Hypothalamus (tissue), 51 donors: ENCODE data around the gene UBE2L3.
"Not testable (repeated sequence)": the region's sequence is repeated elsewhere in the genome, so short reads cannot be mapped to it uniquely, and the experiment has no call there.

Experiments used
- DNase-seq, 51 donors: peaks; one replicate each; lab custom pipeline; 2025; lab: John Stamatoyannopoulos, UW

Gene UBE2L3

DNA sequence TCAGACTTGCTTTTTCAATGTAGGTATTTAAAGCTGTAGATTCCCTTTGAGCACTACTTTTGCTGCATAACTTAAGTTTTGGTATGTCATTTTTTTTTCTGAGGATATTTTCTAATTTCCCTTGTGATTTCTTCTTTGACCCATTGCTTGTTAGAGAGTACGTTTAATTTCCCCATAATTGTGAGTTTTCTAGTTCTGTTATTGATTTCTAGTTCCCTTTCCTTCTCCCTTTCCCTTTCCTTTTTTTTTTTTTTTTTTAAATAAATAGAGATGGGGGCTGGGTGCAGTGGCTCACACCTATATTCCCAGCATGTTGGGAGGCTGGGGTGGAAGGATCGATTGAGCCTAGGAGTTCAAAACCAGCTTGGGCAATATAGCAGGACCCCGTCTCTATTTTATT lies 30.8 kb downstream of the UBE2L3 start:
- no peak for DNase-seq

DNA sequence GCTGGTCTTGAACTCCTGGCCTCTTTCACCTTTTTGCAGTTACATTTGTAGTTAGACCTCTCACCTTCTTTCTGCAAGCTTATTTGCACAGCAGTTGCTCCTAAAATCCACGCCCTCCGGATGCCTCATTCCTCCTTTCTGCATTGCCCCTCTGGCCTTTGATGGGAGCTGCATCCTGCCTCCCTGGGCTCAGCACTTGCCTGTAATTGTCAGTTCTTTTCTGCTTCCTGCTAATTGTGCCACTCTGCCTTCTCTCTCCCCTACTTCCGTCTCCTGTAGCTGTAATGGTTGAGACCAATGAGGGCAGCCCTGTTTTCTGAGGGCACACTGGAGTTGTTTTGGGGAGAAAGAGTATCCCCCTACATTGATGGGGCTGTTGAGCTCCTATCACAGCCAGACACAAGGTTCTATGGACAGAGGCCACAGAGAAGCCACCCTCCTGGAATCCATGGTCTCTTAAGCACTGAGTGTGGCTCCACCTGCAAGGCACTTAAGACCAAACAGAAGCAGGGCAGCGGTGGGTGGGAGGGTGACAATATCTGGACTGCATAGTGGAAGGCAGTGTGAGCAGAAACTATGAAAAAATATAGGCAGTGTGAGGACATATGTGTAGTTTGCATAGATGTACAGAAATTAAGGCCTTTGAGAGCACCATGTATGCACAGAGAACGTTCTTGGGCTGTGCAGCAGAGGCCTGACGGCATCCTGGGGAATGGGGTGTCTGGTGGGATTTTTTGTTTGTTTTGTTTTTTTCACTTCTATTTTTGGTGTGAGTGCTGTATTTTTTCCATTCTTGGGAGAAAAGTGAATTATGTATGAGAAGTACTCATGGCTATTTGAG lies 31.8 kb downstream of the UBE2L3 start:
- DNase-seq, result no peak

DNA sequence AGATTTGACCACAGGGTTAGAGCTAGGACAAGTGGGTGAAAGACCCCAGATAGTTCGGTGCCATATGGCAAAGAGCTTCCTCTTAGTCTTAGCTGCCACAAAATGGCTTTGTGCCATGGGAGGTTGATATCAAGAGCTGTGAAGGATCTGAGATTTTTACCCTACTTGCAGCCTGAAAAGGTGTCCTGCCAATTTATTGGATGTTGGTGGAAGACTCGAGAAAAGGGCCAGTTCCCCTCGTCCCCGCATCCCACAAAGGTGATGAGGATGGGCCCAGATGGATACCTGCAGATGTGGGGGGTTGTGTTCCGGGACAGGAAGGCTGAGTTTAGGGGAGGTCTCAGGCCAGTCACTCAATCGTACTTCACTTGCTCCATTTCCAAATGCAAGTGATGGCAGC lies 35.1 kb downstream of the UBE2L3 start:
- no peak for DNase-seq

DNA sequence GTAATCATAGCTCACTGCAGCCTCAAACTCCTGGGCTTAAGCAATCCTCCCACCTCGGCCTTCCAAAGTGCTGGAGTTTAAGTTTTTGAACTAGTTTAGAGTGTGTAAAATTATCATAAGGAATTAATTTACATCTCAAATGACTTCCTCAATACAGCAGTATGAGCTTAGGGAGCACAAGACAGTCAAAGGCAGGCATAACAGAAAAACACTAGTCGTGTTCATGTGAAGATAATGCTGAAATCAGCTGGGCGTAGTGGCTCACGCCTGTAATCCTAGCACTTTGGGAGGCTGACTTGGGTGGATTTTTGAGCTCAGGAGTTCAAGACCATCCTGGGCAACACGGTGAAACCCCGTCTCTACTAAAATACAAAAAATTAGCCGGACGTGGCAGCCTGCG lies 36.5 kb downstream of the UBE2L3 start:
- no peak for DNase-seq

DNA sequence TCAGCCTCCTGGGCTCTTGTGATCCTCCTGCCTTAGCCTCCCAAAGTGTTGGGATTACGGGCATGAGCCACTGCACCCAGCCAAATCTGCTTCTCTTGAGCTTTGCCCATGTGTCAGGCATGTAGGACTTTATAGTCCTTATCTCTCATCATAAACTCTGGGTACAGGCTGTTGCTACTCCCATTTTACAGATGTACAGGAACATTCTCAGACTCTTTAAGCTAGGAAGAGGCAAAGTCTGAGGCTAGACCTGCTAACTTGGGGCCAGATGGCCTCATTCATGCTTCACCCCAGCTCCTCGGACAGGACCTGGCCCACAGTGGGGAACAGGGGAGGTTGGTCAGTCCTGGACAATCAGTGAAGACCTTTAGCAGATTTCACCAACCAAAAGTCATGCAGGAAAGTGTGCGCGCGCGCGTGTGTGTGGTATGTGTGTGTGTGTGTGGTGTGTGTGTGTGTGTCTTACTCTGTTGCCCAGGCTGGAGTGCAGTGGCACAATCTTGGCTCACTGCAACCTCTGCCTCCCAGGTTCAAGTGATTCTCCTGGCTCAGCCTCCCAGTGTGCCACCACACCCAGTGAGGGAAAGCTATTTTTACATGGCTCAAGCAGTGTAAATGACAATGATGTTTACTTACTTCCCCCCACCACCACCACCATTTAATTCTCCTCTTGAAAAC lies 38.5 kb downstream of the UBE2L3 start:
- DNase-seq, result no peak

DNA sequence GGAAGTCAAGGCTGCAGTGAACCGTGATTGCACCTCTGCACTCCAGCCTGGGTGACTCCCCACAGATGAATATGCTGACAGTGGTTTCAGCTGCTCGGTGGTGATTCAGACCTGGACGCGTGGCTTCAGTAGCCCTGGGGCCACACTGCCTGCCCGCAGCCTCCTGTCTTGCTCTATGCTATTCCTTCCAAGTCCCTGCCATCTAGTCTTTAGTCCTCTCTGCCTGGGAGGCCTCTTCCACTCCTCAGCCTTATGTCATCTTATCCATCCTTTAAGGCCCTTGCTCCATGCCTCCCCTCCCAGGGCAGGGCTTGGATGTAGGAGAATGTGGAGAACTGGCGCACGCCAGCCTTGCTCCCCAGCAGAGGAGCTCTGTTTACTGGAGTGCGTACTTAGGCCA lies 39.3 kb downstream of the UBE2L3 start:
- no peak for DNase-seq

DNA sequence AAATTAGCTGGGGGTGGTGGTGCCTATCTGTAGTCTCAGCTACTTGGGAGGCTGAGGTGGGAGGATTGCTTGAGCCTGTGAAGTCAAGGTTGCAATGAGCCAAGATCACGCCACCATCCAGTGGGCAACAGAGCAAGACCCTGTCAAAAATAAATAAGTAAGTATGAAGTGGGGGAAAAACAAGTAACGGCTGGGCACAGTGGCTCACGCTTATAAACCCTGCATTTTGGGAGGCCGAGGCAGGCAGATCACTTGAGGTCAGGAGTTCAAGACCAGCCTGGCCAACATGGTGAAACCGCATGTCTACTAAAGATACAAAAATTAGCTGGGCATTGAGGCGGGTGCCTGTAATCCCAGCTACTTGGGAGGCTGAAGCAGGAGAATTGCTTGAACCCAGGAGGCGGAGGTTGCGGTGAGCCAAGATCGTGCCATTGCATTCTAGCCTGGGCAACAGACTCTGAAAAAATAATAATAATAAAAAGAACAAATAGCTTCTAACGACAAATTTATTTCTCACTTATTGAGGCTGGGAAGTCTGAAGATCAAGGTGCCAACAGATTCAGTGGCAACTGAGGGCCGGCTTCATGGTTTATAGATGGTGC lies 42.1 kb downstream of the UBE2L3 start:
- DNase-seq, result not testable (repeated sequence)

DNA sequence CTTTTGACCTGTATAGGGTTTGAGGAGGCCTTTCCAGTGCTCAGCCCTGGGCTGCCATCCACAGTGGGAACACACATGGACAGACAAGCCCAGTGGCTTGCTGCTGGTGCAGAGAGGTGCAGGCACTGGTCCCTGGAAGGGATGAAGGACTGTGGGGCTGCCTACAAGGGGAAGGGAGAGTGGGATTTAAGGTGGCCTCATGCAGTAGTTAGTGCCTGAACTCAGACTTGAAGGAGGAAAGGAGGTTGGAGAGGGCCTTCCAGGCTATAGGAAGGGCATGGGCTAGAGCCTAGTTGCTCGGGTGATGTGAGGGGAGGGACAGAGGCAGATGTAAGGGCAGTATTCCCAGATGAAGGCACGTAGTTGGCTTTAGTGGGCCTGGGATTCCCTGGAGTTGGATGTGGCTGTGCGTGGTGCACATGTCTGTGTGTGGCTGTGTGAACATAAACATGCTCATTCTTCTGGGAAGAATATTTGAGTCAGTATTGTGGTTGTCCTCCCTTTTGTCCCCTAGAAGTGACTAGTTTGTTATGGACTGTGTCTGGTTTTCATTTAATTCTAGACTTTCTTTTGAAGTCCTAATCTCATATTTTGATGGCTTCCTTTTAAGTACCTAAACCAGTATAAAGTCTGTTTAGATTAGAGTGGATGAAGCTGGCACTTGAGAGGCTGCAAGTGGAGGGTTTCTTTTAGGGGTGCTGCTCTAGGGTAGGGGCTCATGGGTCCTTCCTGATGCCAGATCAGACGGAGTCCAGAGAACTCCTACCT lies 43.9 kb downstream of the UBE2L3 start:
- no peak for DNase-seq

DNA sequence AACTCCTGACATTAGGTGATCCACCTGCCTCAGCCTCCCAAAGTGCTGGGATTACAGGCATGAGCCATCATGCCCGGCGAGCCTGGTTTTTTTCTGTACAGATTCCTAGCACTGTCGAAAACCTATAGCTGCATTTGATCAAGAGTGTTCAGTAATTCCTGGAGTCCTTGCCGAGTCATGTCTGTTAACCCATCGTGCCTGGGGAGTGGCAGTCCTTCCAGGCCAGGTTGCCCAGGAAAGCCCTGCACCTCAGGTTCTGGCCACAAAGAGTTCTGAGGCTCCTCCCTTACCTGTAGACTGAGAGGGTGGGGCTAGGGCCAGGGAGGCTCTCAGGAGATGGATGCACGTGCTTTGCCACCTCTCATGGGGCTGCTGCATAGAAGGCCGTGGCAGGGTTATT lies 45.3 kb downstream of the UBE2L3 start:
- DNase-seq, result no peak

DNA sequence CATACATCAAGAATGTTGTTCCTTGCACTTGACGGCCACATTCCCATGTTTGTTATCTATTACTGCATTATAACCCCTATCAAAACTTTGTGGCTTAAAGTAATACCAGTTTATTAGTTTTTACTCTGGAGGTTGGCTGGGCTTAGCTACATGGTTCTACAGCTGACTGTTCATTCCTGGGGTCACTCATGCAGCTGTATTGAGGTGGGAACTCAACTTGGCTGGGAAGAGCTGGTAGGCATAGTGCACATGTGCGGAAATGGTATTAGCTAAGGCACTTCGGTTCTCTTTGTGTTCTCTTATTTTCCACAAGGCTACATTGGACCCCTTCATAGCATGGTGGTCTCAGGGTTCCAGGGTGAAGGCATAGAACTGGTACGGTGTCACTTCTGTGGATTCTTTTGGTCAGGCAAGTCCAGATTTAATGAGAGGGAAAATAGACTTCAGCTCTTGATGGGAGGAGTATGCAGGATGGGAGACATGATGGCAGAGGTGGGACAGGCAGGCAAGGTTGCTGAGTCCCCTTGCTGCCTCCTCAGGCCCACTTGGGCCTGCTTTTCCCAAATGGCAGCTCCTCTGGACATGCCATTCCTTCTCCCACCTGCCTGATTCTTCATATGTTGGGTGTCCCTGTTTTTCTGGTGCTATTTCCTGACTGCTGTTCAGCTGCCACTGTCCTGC lies 46.2 kb downstream of the UBE2L3 start:
- DNase-seq, result no peak

DNA sequence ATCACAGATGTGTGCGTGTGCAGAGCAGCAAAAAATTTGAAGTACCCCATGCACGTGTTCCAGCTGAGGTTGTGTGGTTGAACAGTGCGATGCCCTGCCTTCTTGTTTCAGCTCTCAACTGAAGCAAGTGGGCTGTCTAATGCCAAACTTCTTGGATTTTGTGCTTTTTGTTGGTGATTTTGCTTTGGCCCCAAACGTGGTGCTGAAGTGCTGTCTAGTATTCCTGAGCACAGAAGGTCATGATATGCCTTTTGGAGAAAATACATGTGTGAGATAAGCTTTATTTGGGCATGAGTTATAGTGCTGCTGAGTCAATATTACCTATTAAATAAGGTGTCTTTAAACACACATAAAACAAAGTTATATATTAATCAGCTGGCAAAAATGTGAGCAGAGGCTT lies 48.2 kb downstream of the UBE2L3 start:
- DNase-seq, result no peak

DNA sequence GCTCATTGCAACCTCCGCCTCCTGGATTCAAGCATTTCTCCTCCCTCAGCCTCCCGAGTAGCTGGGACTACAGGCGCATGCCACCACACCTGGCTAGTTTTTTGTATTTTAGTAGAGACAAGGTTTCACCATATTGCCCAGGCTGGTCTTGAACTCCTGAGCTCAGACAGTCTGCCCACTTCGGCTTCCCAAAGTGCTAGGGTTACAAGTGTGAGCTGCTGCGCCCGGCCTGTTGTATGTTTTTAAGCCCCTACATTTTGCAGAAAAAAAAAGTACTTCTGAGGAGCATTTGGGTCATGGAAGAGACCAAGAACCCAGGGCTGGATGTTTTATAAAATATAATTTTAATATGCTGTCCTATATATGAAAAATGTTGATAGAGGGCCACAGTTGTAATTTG lies 49.8 kb downstream of the UBE2L3 start:
- DNase-seq, result not testable (repeated sequence)

DNA sequence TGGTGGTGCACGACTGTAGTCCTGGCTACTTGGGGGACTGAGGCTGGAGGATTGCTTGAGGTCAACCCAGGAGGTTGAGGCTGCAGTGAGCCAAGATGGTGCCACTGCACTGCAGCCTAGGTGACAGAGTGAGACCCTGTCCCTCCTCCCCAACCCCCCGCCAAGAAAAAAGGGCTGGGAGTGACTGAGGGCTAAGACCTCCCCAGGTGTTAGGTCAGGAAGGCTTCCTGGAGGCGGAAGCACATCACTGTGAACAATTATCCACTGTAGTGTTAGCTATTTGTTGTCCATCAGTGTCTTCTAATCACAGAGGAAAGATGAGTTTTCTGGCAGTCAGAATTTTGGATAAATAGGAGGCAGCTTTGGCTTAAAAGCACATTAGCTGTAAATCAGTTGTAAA lies 53.5 kb downstream of the UBE2L3 start:
- no peak for DNase-seq

DNA sequence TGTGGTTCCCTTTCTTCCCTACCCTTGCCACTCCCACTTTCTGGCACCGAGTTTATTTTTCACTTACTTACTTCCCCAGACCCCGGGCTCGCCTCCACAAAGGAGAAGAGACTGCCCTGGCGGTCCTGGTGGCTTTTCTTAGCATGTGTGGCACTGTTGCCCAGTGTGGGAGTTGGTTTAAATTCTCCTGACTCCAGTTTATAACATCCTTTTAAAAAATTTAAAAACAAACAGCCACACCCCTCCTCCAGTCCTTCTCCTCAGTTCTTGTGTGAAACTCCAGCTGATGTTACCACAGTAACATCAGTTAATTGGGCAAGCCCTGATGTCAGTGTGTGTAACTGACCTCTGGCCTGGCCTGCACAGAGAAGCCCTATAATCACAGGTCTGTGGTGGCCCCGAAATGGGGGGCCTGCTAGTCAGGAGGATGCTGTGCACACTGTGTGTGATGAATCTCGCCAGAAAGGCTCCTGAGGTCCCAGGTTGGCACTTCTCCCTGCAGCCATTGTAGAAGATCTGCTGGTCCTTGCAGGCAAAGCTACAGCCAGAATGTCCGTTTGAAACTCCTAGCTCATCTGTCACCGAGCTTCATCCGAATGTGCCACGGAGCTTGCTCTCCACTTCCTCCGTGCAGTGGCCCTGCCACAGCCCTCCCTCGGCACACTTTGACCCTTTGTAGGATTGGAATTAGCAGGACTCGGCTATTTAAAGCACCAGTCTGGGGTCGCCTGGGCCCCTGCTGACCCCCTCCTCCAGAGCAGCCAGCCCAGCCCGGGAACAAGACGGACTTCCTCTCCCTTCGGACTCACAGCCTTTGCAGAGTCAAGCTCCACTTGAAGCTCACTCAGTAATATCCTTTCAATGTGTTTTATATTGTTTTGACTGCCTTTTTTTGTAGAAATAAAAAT lies 54.8 kb downstream of the UBE2L3 start:
- DNase-seq, result peak in 6 of 51 donors; percentile 4 to 21 (median 8)

DNA sequence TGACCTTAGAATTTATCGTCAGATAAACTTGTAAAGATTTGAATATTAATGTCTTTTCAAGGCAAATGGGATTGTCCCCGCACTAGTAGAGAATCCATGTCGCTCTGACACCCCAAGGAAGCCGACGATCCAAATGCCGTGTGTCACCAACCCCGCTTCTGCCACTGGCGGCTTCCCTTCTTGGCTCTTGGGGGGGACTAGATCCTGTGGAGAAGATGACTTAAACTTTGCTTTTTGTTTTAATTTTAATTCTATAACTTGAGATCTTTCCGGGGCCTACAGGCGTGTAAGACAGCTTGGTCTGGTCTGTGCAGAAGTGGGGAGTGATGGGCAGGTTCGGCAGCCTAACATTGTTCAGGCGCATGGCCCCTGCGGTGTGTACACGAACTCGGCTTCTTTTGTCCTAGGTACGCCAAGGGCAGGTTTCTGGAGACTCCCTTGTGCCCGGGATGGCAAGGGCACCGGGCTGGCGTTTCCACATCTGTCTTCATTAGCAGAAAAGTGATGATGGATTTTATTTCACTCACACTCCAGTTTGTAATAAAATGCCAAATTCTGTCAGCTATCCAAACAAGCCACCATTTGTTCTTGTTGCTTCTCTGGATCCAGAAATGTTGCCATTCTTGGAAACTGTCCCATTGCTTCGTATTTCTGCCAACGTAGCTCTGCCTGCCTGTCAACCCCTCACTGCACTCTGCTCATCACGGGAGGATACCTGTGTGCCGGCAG lies 55.6 kb downstream of the UBE2L3 start:
- peak in 6 of 51 donors; percentile 25 to 61 (median 52) for DNase-seq

DNA sequence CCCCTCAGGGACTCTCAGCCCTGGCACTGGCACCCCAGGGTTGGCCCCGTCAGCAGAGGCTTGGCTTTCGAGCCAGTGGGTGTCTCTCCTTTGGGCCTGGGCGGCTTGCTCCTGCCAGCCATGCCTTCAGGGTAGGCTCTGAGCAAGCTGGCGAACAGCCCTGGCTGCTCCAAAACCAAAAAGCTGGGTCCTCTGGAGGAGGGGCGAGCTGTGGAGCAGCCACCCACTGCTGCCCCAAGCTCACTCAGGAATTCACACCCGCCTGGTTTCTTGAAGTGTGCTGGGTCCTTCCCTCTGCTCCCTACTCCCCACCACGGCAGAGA lies 56.1 kb downstream of the UBE2L3 start:
- peak in 22 of 51 donors; percentile 5 to 63 (median 28) for DNase-seq

DNA sequence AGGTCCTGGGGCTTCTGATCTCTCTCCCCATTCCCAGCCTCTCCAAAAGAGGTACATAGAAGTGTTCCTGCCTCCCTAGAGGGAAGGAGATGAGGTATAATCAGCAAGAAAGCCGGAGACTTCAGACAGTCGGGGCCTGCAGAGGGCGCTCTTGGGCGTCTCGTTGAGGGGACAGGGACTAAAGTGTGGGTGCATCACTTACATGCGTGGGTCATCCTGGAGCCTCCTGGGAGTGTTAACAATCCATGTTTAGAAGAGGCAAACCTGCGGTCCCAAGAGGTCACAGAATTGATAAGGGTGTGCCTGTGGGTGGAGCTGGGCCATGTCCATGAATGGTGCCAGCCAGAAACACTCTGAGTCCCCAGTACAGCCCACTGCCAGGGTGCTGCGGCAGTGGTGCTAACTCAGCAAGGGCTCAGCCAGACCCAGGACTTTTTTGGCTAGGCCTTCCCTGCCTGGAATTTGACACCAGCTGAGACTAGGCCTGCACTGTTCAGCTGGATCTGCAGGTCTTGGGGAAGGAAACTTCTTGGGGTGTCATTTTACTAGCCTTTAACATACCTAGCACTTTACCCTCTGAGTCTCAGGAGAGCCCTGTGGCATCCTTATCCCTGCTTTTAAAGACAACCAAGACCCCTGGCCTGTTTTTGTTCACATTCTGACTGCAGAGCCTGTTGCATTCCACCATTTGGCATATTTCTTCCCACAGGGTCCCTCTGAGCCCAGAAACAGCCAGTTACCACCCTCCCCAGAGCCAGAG lies 56.8 kb downstream of the UBE2L3 start:
- peak in 10 of 51 donors; percentile 12 to 40 (median 21) for DNase-seq
